CD4-positive, alpha-beta T cell (primary cell): ENCODE measurements around the gene GJB3. TPM values are rescaled to one million over a fixed set of nuclear protein-coding genes. Genes with fewer than 3 reads are reported as not detected.

ENCODE experiments used
- ATAC-seq: fragments of 200-7000 bp; cut with Tn5 transposase; one replicate; pipeline ENCODE4 v1.10.0; 2022; ENCODE audit warnings: mild to moderate bottlenecking; ENCODE audit not compliant: poor library complexity
- CTCF ChIA-PET: fragments of 350-600 bp; sonication (Branson Sonifier 250); formaldehyde crosslinking; loops from one replicate; lab custom pipeline; 2021; ENCODE audit warnings: antibody characterized with exemption, inconsistent platforms; lab: Charles Lee
- POLR2A ChIA-PET: fragments of 350-600 bp; sonication (Branson Sonifier 250); formaldehyde crosslinking; loops from one replicate; lab custom pipeline; 2021; ENCODE audit warnings: antibody characterized with exemption, inconsistent platforms; lab: Charles Lee
- DNase-seq, 14 experiments: peaks; one replicate each; pipeline ENCODE4 v3.0.0-alpha.2; 2013 to 2020; ENCODE audit warnings: mixed read lengths in 2 of 14
- H3K27ac ChIP-seq, 2 donors: one replicate each; pipeline versions ENCODE4 v1.5.1 to v1.7.0; 2013; ENCODE audit warnings: low read length in 2 of 2, low read depth in 1 of 2, mild to moderate bottlenecking in 1 of 2
- H3K27me3 ChIP-seq, 2 experiments: 1 replicate in 1 of 2; 2 replicates in 1 of 2; pipeline versions ENCODE4 v1.6.1 to v1.7.0; 2013; ENCODE audit warnings: low read length in 2 of 2, control low read depth in 1 of 2, mild to moderate bottlenecking in 1 of 2, moderate library complexity in 1 of 2; ENCODE audit not compliant: insufficient read depth in 2 of 2, control insufficient read depth in 1 of 2
- H3K36me3 ChIP-seq: one replicate; pipeline ENCODE4 v1.6.1; 2013; ENCODE audit warnings: low read length, control low read depth; ENCODE audit not compliant: insufficient read depth
- H3K4me1 ChIP-seq: one replicate; pipeline ENCODE4 v1.6.1; 2013; ENCODE audit warnings: low read length, control low read depth; ENCODE audit not compliant: insufficient read depth
- H3K4me3 ChIP-seq: one replicate; pipeline ENCODE4 v1.5.1; 2013; ENCODE audit warnings: mild to moderate bottlenecking, low read length, moderate library complexity
- H3K9me3 ChIP-seq, 2 experiments: 1 replicate in 1 of 2; 2 replicates in 1 of 2; pipeline versions ENCODE4 v1.6.1 to v1.7.0; 2013; ENCODE audit warnings: low read length in 2 of 2, mild to moderate bottlenecking in 2 of 2, control low read depth in 1 of 2, moderate library complexity in 1 of 2; ENCODE audit not compliant: control insufficient read depth in 1 of 2, insufficient read depth in 1 of 2
- H3K27ac Mint-ChIP-seq: one replicate; pipeline ENCODE4 v1.8.0; 2020; ENCODE audit warnings: mixed read lengths
- H3K27me3 Mint-ChIP-seq: one replicate; pipeline ENCODE4 v1.8.0; 2021; ENCODE audit warnings: mixed read lengths
- H3K36me3 Mint-ChIP-seq: one replicate; pipeline ENCODE4 v1.8.0; 2021; ENCODE audit warnings: low read depth, mixed read lengths
- H3K4me1 Mint-ChIP-seq: one replicate; pipeline ENCODE4 v1.8.0; 2021; ENCODE audit warnings: low read depth, mixed read lengths
- H3K4me3 Mint-ChIP-seq: one replicate; pipeline ENCODE4 v1.8.0; 2020; ENCODE audit warnings: mild to moderate bottlenecking, mixed read lengths
- H3K9me3 Mint-ChIP-seq: one replicate; pipeline ENCODE4 v1.8.0; 2020; ENCODE audit warnings: mixed read lengths
- intact Hi-C, 2 experiments: fragments of 100-400 bp; cut with DNase I in 1 of 2; cut with micrococcal nuclease in 1 of 2; formaldehyde crosslinking; loops; one replicate each; pipeline versions ENCODE4 v1.15.1 to v1.9.0; 2023 to 2025; cut with DNase I, micrococcal nuclease
- total RNA-seq, 174 experiments: library from RNA in 2 of 174; stranded (reverse) in 2 of 174; gene quantifications; one replicate each; pipeline ENCODE4 v1.2.3 and lab custom pipeline; 2021 to 2026
- TF ChIP-seq, protein P1 (sequence below): fragments of 200-600 bp; IDR thresholded peaks from one replicate; pipeline ENCODE4 v1.8.0; 2022; ENCODE audit warnings: antibody characterized with exemption, mild to moderate bottlenecking

GJB3 gene
- total RNA-seq, 2 experiments from 2014 or later = not detected

DNA sequence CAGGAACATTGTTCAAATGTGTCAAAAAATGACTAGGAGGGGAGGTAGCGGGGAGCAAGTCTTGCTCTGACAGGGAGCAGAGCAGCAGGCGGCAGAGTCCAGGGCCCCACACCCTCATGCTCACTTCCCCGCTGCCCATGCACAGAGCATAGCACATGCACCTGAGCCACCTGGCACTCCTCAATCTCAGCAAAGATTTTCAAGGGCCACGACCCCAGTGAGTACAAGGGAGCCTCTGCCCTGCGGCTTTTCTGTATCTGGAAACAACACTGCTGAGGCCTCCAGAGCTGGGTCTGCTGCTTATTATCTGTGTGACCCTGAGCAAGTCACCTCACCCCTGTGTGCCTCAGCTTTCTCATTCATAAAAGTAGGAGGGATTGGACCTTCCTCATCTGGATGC is 1.1 kb upstream of the GJB3 start:
- TF ChIP-seq, protein P1, sequence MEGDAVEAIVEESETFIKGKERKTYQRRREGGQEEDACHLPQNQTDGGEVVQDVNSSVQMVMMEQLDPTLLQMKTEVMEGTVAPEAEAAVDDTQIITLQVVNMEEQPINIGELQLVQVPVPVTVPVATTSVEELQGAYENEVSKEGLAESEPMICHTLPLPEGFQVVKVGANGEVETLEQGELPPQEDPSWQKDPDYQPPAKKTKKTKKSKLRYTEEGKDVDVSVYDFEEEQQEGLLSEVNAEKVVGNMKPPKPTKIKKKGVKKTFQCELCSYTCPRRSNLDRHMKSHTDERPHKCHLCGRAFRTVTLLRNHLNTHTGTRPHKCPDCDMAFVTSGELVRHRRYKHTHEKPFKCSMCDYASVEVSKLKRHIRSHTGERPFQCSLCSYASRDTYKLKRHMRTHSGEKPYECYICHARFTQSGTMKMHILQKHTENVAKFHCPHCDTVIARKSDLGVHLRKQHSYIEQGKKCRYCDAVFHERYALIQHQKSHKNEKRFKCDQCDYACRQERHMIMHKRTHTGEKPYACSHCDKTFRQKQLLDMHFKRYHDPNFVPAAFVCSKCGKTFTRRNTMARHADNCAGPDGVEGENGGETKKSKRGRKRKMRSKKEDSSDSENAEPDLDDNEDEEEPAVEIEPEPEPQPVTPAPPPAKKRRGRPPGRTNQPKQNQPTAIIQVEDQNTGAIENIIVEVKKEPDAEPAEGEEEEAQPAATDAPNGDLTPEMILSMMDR = no peak
- Histone ChIP-seq H3K27ac (no peak overlapping the region), H3K9me3 (peaks cover 0 to 4% of the 10 kb centered on the region in 2 experiments), H3K4me3 (no peak overlapping the region), H3K36me3 (no peaks in the 10 kb centered on the region), H3K27me3 (peaks cover 23 to 40% of the 10 kb centered on the region in 2 experiments), H3K4me1 (peaks cover 11% of the 10 kb centered on the region)
- Mint-ChIP-seq H3K4me1 (no peaks in the 10 kb centered on the region), H3K9me3 (no peaks in the 10 kb centered on the region), H3K27ac (no peak overlapping the region), H3K4me3 (no peak overlapping the region), H3K27me3 (peaks cover 61% of the 10 kb centered on the region), H3K36me3 (no peaks in the 10 kb centered on the region)
- intact Hi-C loops = no loop called here
- ChIA-PET CTCF (no interaction called here), POLR2A (no interaction called here)
- ATAC-seq = no peak
- no peak for DNase-seq

DNA sequence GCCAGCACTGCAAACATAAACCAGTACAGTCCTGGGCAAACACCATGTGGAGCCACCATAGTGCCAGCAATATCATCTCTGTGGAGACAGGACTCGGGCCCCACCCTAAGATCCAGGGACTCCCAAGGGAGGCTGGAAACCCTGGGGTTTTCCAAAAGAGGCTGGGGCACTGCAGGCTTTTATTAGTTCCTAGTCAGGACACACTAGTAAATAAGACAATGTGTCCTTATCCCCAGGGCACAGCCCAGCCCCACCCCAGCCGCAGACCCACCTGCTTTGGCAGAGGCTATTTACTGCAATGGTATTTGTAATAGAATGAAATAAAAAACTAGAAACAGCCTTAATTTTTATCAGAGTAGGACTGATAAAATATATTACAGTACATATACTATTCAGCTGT is 486 bp upstream of the GJB3 start:
- Mint-ChIP-seq H3K27me3 (peaks cover 61% of the 10 kb centered on the region), H3K9me3 (no peaks in the 10 kb centered on the region), H3K27ac (no peak overlapping the region), H3K36me3 (no peaks in the 10 kb centered on the region), H3K4me1 (no peaks in the 10 kb centered on the region), H3K4me3 (no peak overlapping the region)
- H3K4me3 ChIP-seq = no peak overlapping the region
- ChIA-PET POLR2A (no interaction called here), CTCF (no interaction called here)
- ATAC-seq (no peak), DNase-seq (no peak)
- peaks cover 25 to 40% of the 10 kb centered on the region in 2 experiments for H3K27me3 ChIP-seq
- intact Hi-C loops = no loop called here
- no peak overlapping the region for H3K27ac ChIP-seq
- H3K9me3 ChIP-seq = peaks cover 0 to 4% of the 10 kb centered on the region in 2 experiments
- no peaks in the 10 kb centered on the region for H3K36me3 ChIP-seq
- peaks cover 11% of the 10 kb centered on the region for H3K4me1 ChIP-seq
- TF ChIP-seq, protein P1 = no peak

DNA sequence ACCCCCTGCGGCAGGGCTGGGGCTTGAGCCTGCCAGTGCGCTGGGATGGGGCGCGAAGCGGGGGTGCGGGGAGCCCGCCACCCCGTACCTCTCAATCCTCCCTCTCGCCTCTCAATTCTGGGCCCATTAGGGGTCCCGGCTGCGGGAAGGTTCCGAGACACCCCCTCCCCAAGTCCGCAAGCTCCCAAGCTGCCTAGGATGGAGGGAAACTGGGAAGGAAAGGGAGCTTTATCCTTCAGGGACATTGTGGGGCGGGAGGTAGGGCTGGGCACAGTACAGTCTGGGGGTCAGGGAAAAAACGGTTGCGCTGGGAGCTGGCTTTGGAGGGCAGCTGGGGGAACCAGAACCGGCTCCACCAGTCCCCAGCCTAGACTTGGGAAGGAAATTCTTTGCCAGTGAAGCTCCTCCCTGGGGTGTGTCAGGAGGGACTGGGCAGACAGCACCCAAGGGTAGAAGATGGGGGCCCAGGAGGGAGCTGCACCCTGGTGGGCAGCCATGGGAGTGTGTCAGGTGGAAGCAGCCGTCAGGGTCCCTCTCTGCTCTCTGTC is 904 bp downstream of the GJB3 start:
- Histone ChIP-seq H3K4me3 (no peak overlapping the region), H3K9me3 (peaks cover 0 to 4% of the 10 kb centered on the region in 2 experiments), H3K36me3 (no peaks in the 10 kb centered on the region), H3K27ac (no peak overlapping the region), H3K4me1 (peaks cover 13% of the 10 kb centered on the region), H3K27me3 (peaks cover 26 to 43% of the 10 kb centered on the region in 2 experiments)
- no peak overlapping the region for H3K27ac Mint-ChIP-seq
- H3K9me3 Mint-ChIP-seq = no peaks in the 10 kb centered on the region
- no peak for DNase-seq
- peaks cover 68% of the 10 kb centered on the region for H3K27me3 Mint-ChIP-seq
- CTCF ChIA-PET = no interaction called here
- no peaks in the 10 kb centered on the region for H3K36me3 Mint-ChIP-seq
- no peak for ATAC-seq
- H3K4me3 Mint-ChIP-seq = no peak overlapping the region
- intact Hi-C loops = no loop called here
- POLR2A ChIA-PET = no interaction called here
- TF ChIP-seq, protein P1 = no peak
- peaks cover 5% of the 10 kb centered on the region for H3K4me1 Mint-ChIP-seq
